Sigmoid colon (tissue), 7 donors: ENCODE measurements around the gene GDF2. TPM values are rescaled to one million over a fixed set of nuclear protein-coding genes. Genes with fewer than 3 reads are reported as not detected.

Source experiments
- DNase-seq: peaks from one replicate; pipeline ENCODE4 v3.0.0-alpha.2; 2019
- H3K27ac ChIP-seq, 4 donors: fragments of 200-600 bp; sonication (generic); one replicate each; pipeline ENCODE4 v1.5.1; 2016 to 2019; ENCODE audit warnings: mild to moderate bottlenecking in 1 of 4
- H3K27me3 ChIP-seq, 3 donors: fragments of 200-600 bp; sonication (generic); one replicate each; pipeline ENCODE4 v1.5.1; 2019; ENCODE audit warnings: mild to moderate bottlenecking in 1 of 3
- H3K36me3 ChIP-seq, 4 donors: fragments of 200-600 bp; sonication (generic); one replicate each; pipeline ENCODE4 v1.5.1; 2016 to 2019
- H3K4me1 ChIP-seq, 4 donors: fragments of 200-600 bp; sonication (generic); one replicate each; pipeline ENCODE4 v1.5.1; 2017 to 2019
- H3K4me3 ChIP-seq, 4 donors: fragments of 200-600 bp; sonication (generic); one replicate each; pipeline ENCODE4 v1.5.1; 2017 to 2019; ENCODE audit warnings: mild to moderate bottlenecking in 2 of 4, moderate library complexity in 1 of 4
- H3K9me3 ChIP-seq, 4 donors: fragments of 200-600 bp in 3 of 4; sonication (generic) in 3 of 4; one replicate each; pipeline versions ENCODE4 v1.5.1 to v1.6.1; 2013 to 2019
- EP300 ChIP-seq, 4 donors: sonication (generic); formaldehyde crosslinking; IDR thresholded peaks; one replicate each; pipeline ENCODE4 v1.6.1; 2017; ENCODE audit warnings: antibody characterized with exemption in 4 of 4
- POLR2A ChIP-seq, 2 donors: fragments of 450-650 bp; IDR thresholded peaks; one replicate each; pipeline ENCODE4 v1.6.1; 2016; ENCODE audit warnings: antibody characterized with exemption in 2 of 2, mild to moderate bottlenecking in 2 of 2, moderate library complexity in 2 of 2
- POLR2AphosphoS5 ChIP-seq, 4 donors: sonication (generic); formaldehyde crosslinking; IDR thresholded peaks; one replicate each; pipeline ENCODE4 v1.6.1; 2017; ENCODE audit warnings: antibody characterized with exemption in 4 of 4
- WGBS, 2 donors: extraction: QIAGEN DNeasy Blood & Tissue Kit; methylation state at CpG; one replicate each; pipeline ENCODE4 v1.1.7; 2013; 5-methylcytosine and 5-hydroxymethylcytosine counted together
- intact Hi-C: fragments of 100-400 bp; cut with DNase I; formaldehyde crosslinking; loops from one replicate; pipeline ENCODE4 v1.15.1; 2023
- polyA plus RNA-seq, 3 donors: library from polyadenylated mRNA; stranded (reverse); fragments of 200-250 nt; gene quantifications; one replicate each; pipeline ENCODE4 v1.2.3, GENCODE V29; 2013
- total RNA-seq, 4 donors: library from RNA; depleted of rRNA; stranded (reverse); fragments of >200 nt; gene quantifications; one replicate each; pipeline ENCODE4 v1.1.0, GENCODE V29; 2016
- TF ChIP-seq, protein P1 (sequence below), 4 experiments: fragments of 450-650 bp in 3 of 4; fragments of 200-600 bp in 1 of 4; IDR thresholded peaks; one replicate each; pipeline ENCODE4 v1.5.1; 2016 to 2019; ENCODE audit warnings: antibody characterized with exemption in 4 of 4, mild to moderate bottlenecking in 3 of 4, moderate library complexity in 2 of 4
- donor health status: healthy with polysubstance abuse.
- donor health status: Bipolar disorder and iron deficiency.
- donor health status: healthy.

Gene GDF2
- total and polyA plus RNA-seq, 7 donors: not detected

DNA sequence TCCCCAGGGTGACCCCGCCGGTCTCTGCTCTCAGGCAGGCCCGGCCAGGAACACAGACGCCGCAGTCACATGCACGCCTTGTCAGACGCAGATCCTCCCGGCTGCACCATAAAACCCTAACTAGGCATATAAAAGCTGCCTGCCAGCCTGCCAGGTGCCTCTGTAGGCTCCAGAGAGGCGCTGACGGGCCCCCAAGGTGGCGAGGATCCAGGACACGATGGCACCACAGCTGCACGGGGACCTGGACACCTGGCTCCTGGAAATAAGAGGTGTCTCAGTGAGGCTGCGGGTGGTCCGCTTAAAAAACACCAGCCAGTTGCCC is 44.1 kb upstream of the GDF2 start:
- Histone ChIP-seq H3K27ac (no peak overlapping the region), H3K9me3 (peaks cover 0 to 4% (median under 1%) of the 10 kb centered on the region in 4 donors), H3K4me1 (no peaks in the 10 kb centered on the region), H3K27me3 (peaks cover 0 to 3% (median 0%) of the 10 kb centered on the region in 3 donors), H3K4me3 (no peak overlapping the region), H3K36me3 (no peaks in the 10 kb centered on the region)
- intact Hi-C loops: no loop called here
- no peak for TF ChIP-seq POLR2AphosphoS5 (IDR thresholded peaks at IDR 0.05)
- no peak for TF ChIP-seq EP300 (IDR thresholded peaks at IDR 0.05)
- TF ChIP-seq POLR2A (IDR thresholded peaks at IDR 0.05): no peak
- TF ChIP-seq, protein P1, sequence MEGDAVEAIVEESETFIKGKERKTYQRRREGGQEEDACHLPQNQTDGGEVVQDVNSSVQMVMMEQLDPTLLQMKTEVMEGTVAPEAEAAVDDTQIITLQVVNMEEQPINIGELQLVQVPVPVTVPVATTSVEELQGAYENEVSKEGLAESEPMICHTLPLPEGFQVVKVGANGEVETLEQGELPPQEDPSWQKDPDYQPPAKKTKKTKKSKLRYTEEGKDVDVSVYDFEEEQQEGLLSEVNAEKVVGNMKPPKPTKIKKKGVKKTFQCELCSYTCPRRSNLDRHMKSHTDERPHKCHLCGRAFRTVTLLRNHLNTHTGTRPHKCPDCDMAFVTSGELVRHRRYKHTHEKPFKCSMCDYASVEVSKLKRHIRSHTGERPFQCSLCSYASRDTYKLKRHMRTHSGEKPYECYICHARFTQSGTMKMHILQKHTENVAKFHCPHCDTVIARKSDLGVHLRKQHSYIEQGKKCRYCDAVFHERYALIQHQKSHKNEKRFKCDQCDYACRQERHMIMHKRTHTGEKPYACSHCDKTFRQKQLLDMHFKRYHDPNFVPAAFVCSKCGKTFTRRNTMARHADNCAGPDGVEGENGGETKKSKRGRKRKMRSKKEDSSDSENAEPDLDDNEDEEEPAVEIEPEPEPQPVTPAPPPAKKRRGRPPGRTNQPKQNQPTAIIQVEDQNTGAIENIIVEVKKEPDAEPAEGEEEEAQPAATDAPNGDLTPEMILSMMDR (IDR thresholded peaks at IDR 0.05): no peak
- WGBS, 2 donors: 21 to 64% methylated on average over 15 of the region's 15 CpGs
- DNase-seq: no peak

DNA sequence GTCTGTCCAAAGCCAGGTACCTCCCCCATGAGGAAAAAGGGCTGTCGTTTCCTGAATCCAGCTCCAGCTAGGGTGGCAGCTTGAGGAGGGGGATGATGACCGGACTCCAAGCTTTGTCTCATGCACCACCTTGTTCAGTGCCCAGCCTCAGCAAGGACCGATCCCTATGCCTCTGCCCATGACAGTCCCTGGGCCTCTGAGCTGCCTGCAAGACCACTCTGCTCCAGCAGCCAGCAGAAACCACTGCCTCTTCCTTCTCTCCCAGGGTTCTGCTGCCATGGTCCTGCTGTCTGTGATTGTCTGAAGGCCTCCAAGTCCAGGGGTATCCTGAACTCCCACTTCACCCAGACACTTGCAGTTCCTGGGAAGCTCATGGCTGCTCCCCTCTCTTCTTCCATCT is 43.5 kb upstream of the GDF2 start:
- TF ChIP-seq POLR2A (IDR thresholded peaks at IDR 0.05) (no peak), EP300 (IDR thresholded peaks at IDR 0.05) (no peak), POLR2AphosphoS5 (IDR thresholded peaks at IDR 0.05) (no peak)
- TF ChIP-seq, protein P1 (IDR thresholded peaks at IDR 0.05): no peak
- Histone ChIP-seq H3K27me3 (peaks cover 0 to 3% (median 0%) of the 10 kb centered on the region in 3 donors), H3K4me1 (no peaks in the 10 kb centered on the region), H3K9me3 (no peaks in the 10 kb centered on the region), H3K27ac (no peak overlapping the region), H3K4me3 (no peak overlapping the region), H3K36me3 (no peaks in the 10 kb centered on the region)
- intact Hi-C loops: no loop called here
- no peak for DNase-seq
- 74 to 88% methylated on average over 3 of the region's 3 CpGs for WGBS, 2 donors

DNA sequence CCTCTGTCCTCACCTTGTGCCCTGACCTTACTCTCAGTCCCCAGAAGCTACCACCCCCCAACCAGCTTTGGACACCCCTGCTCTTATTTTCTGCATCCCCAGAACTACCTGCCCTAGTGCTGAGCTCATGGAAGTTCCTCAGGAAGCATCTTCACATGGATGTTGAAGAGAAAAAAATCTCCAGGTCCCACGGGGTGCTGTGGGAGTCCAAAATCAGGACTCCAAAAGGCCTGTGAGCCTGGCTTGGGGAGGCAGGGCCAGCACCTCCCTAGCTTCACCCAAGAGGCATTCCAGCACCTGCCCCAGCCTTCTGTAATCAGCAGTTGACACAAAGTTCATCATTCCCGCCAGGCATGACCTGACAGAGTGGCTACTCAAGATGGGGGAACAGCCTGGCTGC is 43.0 kb upstream of the GDF2 start:
- no peak for DNase-seq

DNA sequence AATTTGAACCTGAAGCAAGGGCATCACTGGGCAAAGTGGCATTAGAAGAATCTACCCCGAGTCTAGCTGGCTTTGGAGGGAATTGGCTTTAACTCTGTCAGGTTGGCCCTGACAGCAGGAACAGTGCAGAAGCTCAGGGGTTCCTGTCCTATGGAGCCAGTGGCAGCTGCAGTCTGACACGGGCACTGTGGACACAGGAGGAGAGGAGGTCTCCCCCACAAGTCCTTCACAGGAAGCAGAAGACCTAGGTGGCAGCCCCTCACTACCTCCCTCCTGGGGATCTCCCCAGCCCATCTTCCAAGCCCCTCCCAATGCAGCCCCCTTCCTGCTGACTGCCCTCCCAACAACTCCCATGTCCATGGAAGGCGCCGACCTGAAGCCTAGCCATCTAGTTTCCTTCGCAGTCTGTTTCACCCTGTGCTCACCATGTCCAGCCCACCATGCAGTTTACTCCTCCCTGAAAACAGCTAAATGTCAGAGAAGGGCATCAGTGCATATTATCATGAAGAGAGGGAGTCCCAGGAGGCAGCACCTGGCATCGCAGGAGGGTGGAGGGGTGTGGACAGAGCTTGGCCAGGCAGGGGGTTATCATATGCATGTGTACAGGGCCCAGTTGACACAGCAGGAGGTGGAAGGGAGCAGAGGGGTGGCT is 40.1 kb upstream of the GDF2 start:
- TF ChIP-seq, protein P1 (IDR thresholded peaks at IDR 0.05): no peak
- TF ChIP-seq POLR2A (IDR thresholded peaks at IDR 0.05) (no peak), POLR2AphosphoS5 (IDR thresholded peaks at IDR 0.05) (no peak), EP300 (IDR thresholded peaks at IDR 0.05) (no peak)
- DNase-seq: no peak
- Histone ChIP-seq H3K4me1 (peaks cover 0 to 3% (median 0%) of the 10 kb centered on the region in 4 donors), H3K9me3 (no peaks in the 10 kb centered on the region), H3K36me3 (no peaks in the 10 kb centered on the region), H3K27me3 (peaks cover 0 to 3% (median 0%) of the 10 kb centered on the region in 3 donors), H3K27ac (no peak overlapping the region), H3K4me3 (no peak overlapping the region)
- intact Hi-C loops: no loop called here
- WGBS, 2 donors: 73 to 88% methylated on average over 6 of the region's 6 CpGs

More for the DNA sequence above, 43.0 kb upstream of the GDF2 start:
- Histone ChIP-seq H3K27me3 (peaks cover 0 to 3% (median 0%) of the 10 kb centered on the region in 3 donors), H3K9me3 (no peaks in the 10 kb centered on the region), H3K4me1 (no peaks in the 10 kb centered on the region), H3K27ac (no peak overlapping the region), H3K4me3 (no peak overlapping the region), H3K36me3 (no peaks in the 10 kb centered on the region)
- intact Hi-C loops: no loop called here
- TF ChIP-seq EP300 (IDR thresholded peaks at IDR 0.05) (no peak), POLR2AphosphoS5 (IDR thresholded peaks at IDR 0.05) (no peak), POLR2A (IDR thresholded peaks at IDR 0.05) (no peak)
- TF ChIP-seq, protein P1 (IDR thresholded peaks at IDR 0.05): no peak
- 86 to 88% methylated on average over 2 of the region's 2 CpGs for WGBS, 2 donors

DNA sequence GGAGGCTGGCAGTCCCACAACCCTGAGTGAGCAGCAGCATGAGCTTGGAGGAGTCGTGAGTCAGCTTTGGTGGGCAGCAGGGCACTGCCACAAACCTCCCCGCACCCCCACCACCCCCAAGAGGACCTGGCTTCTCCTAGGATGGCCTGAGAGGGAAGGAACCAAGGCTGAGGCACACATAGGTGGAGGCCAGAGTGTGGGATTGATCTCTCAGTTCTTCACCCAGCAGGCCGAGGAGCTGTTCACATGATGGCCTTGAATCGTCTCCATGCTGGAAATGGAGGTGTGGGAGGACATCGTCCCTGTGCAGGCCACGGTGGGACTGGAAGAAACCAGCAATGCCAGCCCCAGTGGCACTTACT is 39.6 kb upstream of the GDF2 start:
- TF ChIP-seq, protein P1 (IDR thresholded peaks at IDR 0.05): no peak
- TF ChIP-seq POLR2A (IDR thresholded peaks at IDR 0.05): no peak
- no peak for TF ChIP-seq POLR2AphosphoS5 (IDR thresholded peaks at IDR 0.05)
- TF ChIP-seq EP300 (IDR thresholded peaks at IDR 0.05): no peak
- Histone ChIP-seq H3K4me3 (no peak overlapping the region), H3K4me1 (peaks cover 0 to 7% (median 0%) of the 10 kb centered on the region in 4 donors), H3K27me3 (peaks cover 0 to 3% (median 0%) of the 10 kb centered on the region in 3 donors), H3K27ac (no peak overlapping the region), H3K9me3 (no peaks in the 10 kb centered on the region), H3K36me3 (no peaks in the 10 kb centered on the region)
- intact Hi-C loops: no loop called here
- 91 to 93% methylated on average over 6 of the region's 6 CpGs for WGBS, 2 donors
- DNase-seq: no peak
